Activated naive CD4-positive, alpha-beta T cell treated with anti-CD3 and anti-CD28 coated beads, Interleukin-2, amount 10 ng/mL, durations not matched to agents 7 days and 5 days (primary cell): Measurements from ENCODE around the gene DNAH9.
"Not testable (repeated sequence)": the region's sequence is repeated elsewhere in the genome, so short reads cannot be mapped to it uniquely, and the experiment has no call there.

Experiments used
- CTCF ChIA-PET: fragments of 350-600 bp; sonication (Branson Sonifier 250); formaldehyde crosslinking; loops from one replicate; lab custom pipeline; 2021; ENCODE audit warnings: antibody characterized with exemption; lab: Charles Lee
- DNase-seq: peaks from one replicate; pipeline ENCODE4 v3.0.0-alpha.2; 2020
- H3K27ac Mint-ChIP-seq: one replicate; pipeline ENCODE4 v1.8.0; 2021; ENCODE audit warnings: mild to moderate bottlenecking, moderate library complexity, mixed read lengths
- H3K27me3 Mint-ChIP-seq: one replicate; pipeline ENCODE4 v1.8.0; 2021; ENCODE audit warnings: mild to moderate bottlenecking, mixed read lengths
- H3K36me3 Mint-ChIP-seq: one replicate; pipeline ENCODE4 v1.8.0; 2021; ENCODE audit warnings: mixed read lengths
- H3K4me1 Mint-ChIP-seq: one replicate; pipeline ENCODE4 v1.8.0; 2021; ENCODE audit warnings: mixed read lengths
- H3K4me3 Mint-ChIP-seq: one replicate; pipeline ENCODE4 v1.8.0; 2021; ENCODE audit warnings: mild to moderate bottlenecking, moderate library complexity, mixed read lengths
- H3K9me3 Mint-ChIP-seq: one replicate; pipeline ENCODE4 v1.8.0; 2021; ENCODE audit warnings: mixed read lengths

Gene DNAH9

GRCh38 chr17:11925262-11926021 is 327.2 kb downstream of the DNAH9 start:
- H3K9me3 Mint-ChIP-seq, result peaks cover 6% of the 10 kb centered on the region

GRCh38 chr17:11928436-11928835 is 330.2 kb downstream of the DNAH9 start:
- Mint-ChIP-seq H3K36me3 (no peaks in the 10 kb centered on the region), H3K4me1 (no peaks in the 10 kb centered on the region), H3K27ac (no peak overlapping the region), H3K4me3 (no peak overlapping the region), H3K27me3 (no peaks in the 10 kb centered on the region), H3K9me3 (peaks cover 6% of the 10 kb centered on the region)
- CTCF ChIA-PET, result no interaction called here
- no peak for DNase-seq

More at GRCh38 chr17:11925262-11926021, 327.2 kb downstream of the DNAH9 start:
- Mint-ChIP-seq H3K27me3 (no peaks in the 10 kb centered on the region), H3K4me3 (no peak overlapping the region), H3K27ac (no peak overlapping the region), H3K36me3 (no peaks in the 10 kb centered on the region), H3K4me1 (no peaks in the 10 kb centered on the region)
- no peak for DNase-seq
- CTCF ChIA-PET, result interaction anchor here (1.2 kb wide), 2 partner anchors 9 to 10 kb away, joined by 3 to 4 read pairs; no protein-coding TSS in a partner anchor

GRCh38 chr17:11932337-11932898 is 334.1 kb downstream of the DNAH9 start:
- no peaks in the 10 kb centered on the region for H3K36me3 Mint-ChIP-seq
- no peaks in the 10 kb centered on the region for H3K27me3 Mint-ChIP-seq
- CTCF ChIA-PET, result no interaction called here
- DNase-seq, result no peak
- no peak overlapping the region for H3K27ac Mint-ChIP-seq
- no peaks in the 10 kb centered on the region for H3K4me1 Mint-ChIP-seq
- no peak overlapping the region for H3K4me3 Mint-ChIP-seq
- H3K9me3 Mint-ChIP-seq, result no peaks in the 10 kb centered on the region

GRCh38 chr17:11935734-11936406 is 337.6 kb downstream of the DNAH9 start:
- peak; percentile 43 for DNase-seq
- H3K9me3 Mint-ChIP-seq, result no peaks in the 10 kb centered on the region
- no peaks in the 10 kb centered on the region for H3K4me1 Mint-ChIP-seq
- CTCF ChIA-PET, result interaction anchor here (0.7 to 1.2 kb wide), 6 partner anchors 11 to 291 kb away, joined by 3 to 4 read pairs (median 3); no protein-coding TSS in a partner anchor
- H3K36me3 Mint-ChIP-seq, result no peaks in the 10 kb centered on the region
- H3K27me3 Mint-ChIP-seq, result no peaks in the 10 kb centered on the region
- no peak overlapping the region for H3K27ac Mint-ChIP-seq
- H3K4me3 Mint-ChIP-seq, result no peak overlapping the region

- CTCF ChIA-PET, result no interaction called here
- no peaks in the 10 kb centered on the region for H3K4me1 Mint-ChIP-seq
Measured at GRCh38 chr17:11940904-11941303, 342.6 kb downstream of the DNAH9 start.

GRCh38 chr17:11943086-11943485 is 344.8 kb downstream of the DNAH9 start:
- H3K27ac Mint-ChIP-seq, H3K36me3 Mint-ChIP-seq, H3K9me3 Mint-ChIP-seq, H3K27me3 Mint-ChIP-seq, CTCF ChIA-PET, DNase-seq, H3K4me1 Mint-ChIP-seq, H3K4me3 Mint-ChIP-seq: not testable (repeated sequence)

More at GRCh38 chr17:11940904-11941303, 342.6 kb downstream of the DNAH9 start:
- no peak for DNase-seq
- no peak overlapping the region for H3K27ac Mint-ChIP-seq
- peaks cover 3% of the 10 kb centered on the region for H3K9me3 Mint-ChIP-seq
- no peak overlapping the region for H3K4me3 Mint-ChIP-seq
- H3K27me3 Mint-ChIP-seq, result no peaks in the 10 kb centered on the region
- H3K36me3 Mint-ChIP-seq, result no peaks in the 10 kb centered on the region

- no peak overlapping the region for H3K27ac Mint-ChIP-seq
- H3K4me3 Mint-ChIP-seq, result no peak overlapping the region
- CTCF ChIA-PET, result no interaction called here
- peaks cover 3% of the 10 kb centered on the region for H3K9me3 Mint-ChIP-seq
- no peaks in the 10 kb centered on the region for H3K27me3 Mint-ChIP-seq
- H3K4me1 Mint-ChIP-seq, result no peaks in the 10 kb centered on the region
- no peak for DNase-seq
- H3K36me3 Mint-ChIP-seq, result no peaks in the 10 kb centered on the region
Measured at GRCh38 chr17:11943759-11944347, 345.6 kb downstream of the DNAH9 start.

- Mint-ChIP-seq H3K4me1 (no peaks in the 10 kb centered on the region), H3K9me3 (peaks cover 3% of the 10 kb centered on the region), H3K36me3 (no peaks in the 10 kb centered on the region), H3K27ac (no peak overlapping the region), H3K27me3 (no peaks in the 10 kb centered on the region), H3K4me3 (no peak overlapping the region)
- CTCF ChIA-PET, result no interaction called here
- no peak for DNase-seq
Measured at GRCh38 chr17:11944587-11944986, 346.3 kb downstream of the DNAH9 start.

- Mint-ChIP-seq H3K36me3 (no peaks in the 10 kb centered on the region), H3K9me3 (peaks cover 7% of the 10 kb centered on the region), H3K27ac (no peak overlapping the region), H3K4me1 (no peaks in the 10 kb centered on the region), H3K27me3 (no peaks in the 10 kb centered on the region), H3K4me3 (no peak overlapping the region)
- CTCF ChIA-PET, result interaction anchor here (1.1 kb wide), 1 partner anchor 13 kb away, joined by 3 read pairs; no protein-coding TSS in a partner anchor
- DNase-seq, result no peak
Measured at GRCh38 chr17:11948789-11949188, 350.5 kb downstream of the DNAH9 start.

GRCh38 chr17:11949571-11949970 is 351.3 kb downstream of the DNAH9 start:
- CTCF ChIA-PET, result interaction anchor here (1.1 kb wide), 1 partner anchor 14 kb away, joined by 3 read pairs; no protein-coding TSS in a partner anchor
- not testable (repeated sequence) for H3K4me3 Mint-ChIP-seq, H3K27ac Mint-ChIP-seq, H3K27me3 Mint-ChIP-seq, DNase-seq, H3K36me3 Mint-ChIP-seq, H3K4me1 Mint-ChIP-seq
- peaks cover 12% of the 10 kb centered on the region for H3K9me3 Mint-ChIP-seq

GRCh38 chr17:11950771-11951519 is 352.7 kb downstream of the DNAH9 start:
- no peak overlapping the region for H3K27ac Mint-ChIP-seq
- no peak overlapping the region for H3K4me3 Mint-ChIP-seq
- H3K4me1 Mint-ChIP-seq, result no peaks in the 10 kb centered on the region
- H3K27me3 Mint-ChIP-seq, result no peaks in the 10 kb centered on the region
- DNase-seq, result no peak
- no peaks in the 10 kb centered on the region for H3K36me3 Mint-ChIP-seq
- peaks cover 19% of the 10 kb centered on the region for H3K9me3 Mint-ChIP-seq
- CTCF ChIA-PET, result interaction anchor here (0.6 kb wide), 1 partner anchor 11 kb away, joined by 3 read pairs; no protein-coding TSS in a partner anchor

GRCh38 chr17:11952610-11953009 is 354.3 kb downstream of the DNAH9 start:
- CTCF ChIA-PET, result no interaction called here
- H3K4me1 Mint-ChIP-seq, result no peaks in the 10 kb centered on the region
- H3K4me3 Mint-ChIP-seq, result no peak overlapping the region
- no peak overlapping the region for H3K27ac Mint-ChIP-seq
- no peaks in the 10 kb centered on the region for H3K27me3 Mint-ChIP-seq
- no peaks in the 10 kb centered on the region for H3K36me3 Mint-ChIP-seq
- H3K9me3 Mint-ChIP-seq, result peaks cover 19% of the 10 kb centered on the region
- no peak for DNase-seq

- Mint-ChIP-seq H3K27ac (no peak overlapping the region), H3K9me3 (peaks cover 21% of the 10 kb centered on the region), H3K36me3 (no peaks in the 10 kb centered on the region), H3K4me1 (no peaks in the 10 kb centered on the region), H3K4me3 (no peak overlapping the region), H3K27me3 (no peaks in the 10 kb centered on the region)
- no peak for DNase-seq
- CTCF ChIA-PET, result no interaction called here
Measured at GRCh38 chr17:11953924-11954323, 355.7 kb downstream of the DNAH9 start.
